Activated CD4-positive, alpha-beta memory T cell treated with anti-CD3 and anti-CD28 coated beads, Interleukin-2, amount 10 ng/mL, durations not matched to agents 7 days and 5 days (primary cell): ENCODE data around the gene TNNC1. TPM values are rescaled to one million over a fixed set of nuclear protein-coding genes. Genes with fewer than 3 reads are reported as not detected.

ENCODE experiments used
- CTCF ChIA-PET: fragments of 350-600 bp; sonication (Branson Sonifier 250); formaldehyde crosslinking; loops from one replicate; lab custom pipeline; 2021; ENCODE audit warnings: antibody characterized with exemption, inconsistent platforms; lab: Charles Lee
- POLR2A ChIA-PET: fragments of 350-600 bp; sonication (Branson Sonifier 250); formaldehyde crosslinking; loops from one replicate; lab custom pipeline; 2021; ENCODE audit warnings: antibody characterized with exemption; lab: Charles Lee
- DNase-seq: peaks from one replicate; pipeline ENCODE4 v3.0.0-alpha.2; 2020
- H3K27ac Mint-ChIP-seq: one replicate; pipeline ENCODE4 v1.8.0; 2021; ENCODE audit warnings: mild to moderate bottlenecking, mixed read lengths
- H3K27me3 Mint-ChIP-seq: one replicate; pipeline ENCODE4 v1.8.0; 2021; ENCODE audit warnings: mixed read lengths
- H3K36me3 Mint-ChIP-seq: one replicate; pipeline ENCODE4 v1.8.0; 2021; ENCODE audit warnings: low read depth, mixed read lengths
- H3K4me1 Mint-ChIP-seq: one replicate; pipeline ENCODE4 v1.8.0; 2021; ENCODE audit warnings: mixed read lengths
- H3K4me3 Mint-ChIP-seq: one replicate; pipeline ENCODE4 v1.8.0; 2021; ENCODE audit warnings: mild to moderate bottlenecking, mixed read lengths
- H3K9me3 Mint-ChIP-seq: one replicate; pipeline ENCODE4 v1.8.0; 2021; ENCODE audit warnings: mixed read lengths
- total RNA-seq, 2 experiments: library from RNA; stranded (reverse); gene quantifications; one replicate each; pipeline ENCODE4 v1.2.3, GENCODE V29; 2021

Gene TNNC1
- total RNA-seq, 2 experiments from 2014 or later, result 2.3 to 2.5 TPM

DNA sequence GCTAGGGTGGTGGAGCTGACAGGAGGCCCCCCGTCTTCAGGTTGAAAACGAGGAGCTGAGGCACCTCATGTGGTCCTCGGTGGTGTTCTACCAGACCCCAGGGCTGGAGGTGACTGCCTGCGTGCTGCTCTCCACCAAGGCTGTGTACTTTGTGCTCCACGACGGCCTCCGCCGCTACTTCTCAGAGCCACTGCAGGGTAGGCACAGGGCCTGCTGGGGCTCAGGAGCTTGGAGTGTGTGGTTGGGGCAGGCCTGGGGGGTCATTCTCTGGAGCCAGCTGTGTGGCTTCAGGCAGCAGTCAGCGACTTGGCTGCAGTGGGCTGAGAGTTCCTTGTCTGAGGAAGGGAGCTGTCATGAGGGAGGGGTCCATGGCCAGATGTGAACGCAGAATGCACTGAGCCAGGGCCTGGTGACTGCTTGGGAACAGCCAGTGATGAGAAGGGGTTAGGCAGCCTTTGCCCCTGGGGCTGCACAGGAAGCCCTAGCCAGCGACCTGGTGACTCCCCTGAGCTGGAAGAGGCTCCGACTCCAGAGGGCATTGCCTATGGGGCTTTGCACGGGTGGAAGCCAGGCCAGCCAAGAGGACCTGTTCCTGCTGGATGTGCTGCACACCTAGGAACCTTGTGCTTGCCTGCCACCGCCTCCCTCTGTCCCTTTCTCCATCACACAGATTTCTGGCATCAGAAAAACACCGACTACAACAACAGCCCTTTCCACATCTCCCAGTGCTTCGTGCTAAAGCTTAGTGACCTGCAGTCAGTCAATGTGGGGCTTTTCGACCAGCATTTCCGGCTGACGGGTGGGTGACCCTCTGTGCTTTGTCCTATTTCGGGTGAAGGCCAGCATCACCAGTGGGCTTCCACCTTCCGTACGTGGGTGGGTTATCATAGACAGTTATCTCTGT lies 36.4 kb upstream of the TNNC1 start:
- no peak for DNase-seq
- Mint-ChIP-seq H3K9me3 (no peaks in the 10 kb centered on the region), H3K4me3 (no peak overlapping the region), H3K36me3 (peaks cover 22% of the 10 kb centered on the region), H3K4me1 (no peaks in the 10 kb centered on the region), H3K27me3 (no peaks in the 10 kb centered on the region), H3K27ac (no peak overlapping the region)
- POLR2A ChIA-PET, result interaction anchor here (1.1 kb wide), 1 partner anchor 10 kb away, joined by 4 read pairs; no protein-coding TSS in a partner anchor
- CTCF ChIA-PET, result no interaction called here

DNA sequence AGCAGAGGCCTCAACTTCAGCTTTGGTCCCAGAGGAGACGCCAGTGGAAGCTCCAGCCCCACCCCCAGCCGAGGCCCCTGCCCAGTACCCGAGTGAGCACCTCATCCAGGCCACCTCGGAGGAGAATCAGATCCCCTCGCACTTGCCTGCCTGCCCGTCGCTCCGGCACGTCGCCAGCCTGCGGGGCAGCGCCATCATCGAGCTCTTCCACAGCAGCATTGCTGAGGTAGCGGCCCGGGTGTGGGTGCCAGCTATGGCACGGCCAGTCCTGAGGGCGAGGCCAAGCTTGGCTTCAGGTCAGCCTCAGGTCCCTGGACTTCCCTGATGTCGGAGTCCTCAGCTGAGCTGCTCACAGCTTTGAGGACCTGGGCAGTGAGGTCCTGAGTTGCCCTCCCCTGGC lies 35.6 kb upstream of the TNNC1 start:
- no peak overlapping the region for H3K27ac Mint-ChIP-seq
- H3K9me3 Mint-ChIP-seq, result no peaks in the 10 kb centered on the region
- no peak overlapping the region for H3K4me3 Mint-ChIP-seq
- H3K4me1 Mint-ChIP-seq, result no peaks in the 10 kb centered on the region
- CTCF ChIA-PET, result no interaction called here
- POLR2A ChIA-PET, result no interaction called here
- peaks cover 22% of the 10 kb centered on the region for H3K36me3 Mint-ChIP-seq
- DNase-seq, result no peak
- no peaks in the 10 kb centered on the region for H3K27me3 Mint-ChIP-seq

DNA sequence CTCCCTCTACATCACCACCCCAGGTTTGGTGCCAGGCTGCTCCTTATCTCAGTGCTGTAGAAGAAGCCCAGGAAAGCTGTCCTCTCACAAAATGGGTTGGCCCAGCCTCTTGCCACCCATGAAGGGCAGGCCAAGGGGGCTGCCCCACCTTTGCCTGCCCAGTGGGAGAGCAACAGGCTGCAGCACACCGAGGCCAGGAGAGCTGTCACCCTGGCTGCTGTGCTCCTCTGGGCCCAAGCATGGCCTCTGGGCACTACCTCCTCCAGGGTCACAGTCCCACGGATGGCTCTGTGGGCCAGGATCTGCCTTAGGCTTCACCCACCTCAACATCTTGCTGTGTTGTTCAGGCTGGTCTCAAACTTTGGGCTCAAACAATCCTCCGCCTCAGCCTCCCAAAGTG lies 34.9 kb upstream of the TNNC1 start:
- Mint-ChIP-seq H3K9me3 (no peaks in the 10 kb centered on the region), H3K4me3 (no peak overlapping the region), H3K36me3 (peaks cover 22% of the 10 kb centered on the region), H3K4me1 (no peaks in the 10 kb centered on the region), H3K27me3 (no peaks in the 10 kb centered on the region), H3K27ac (no peak overlapping the region)
- CTCF ChIA-PET, result no interaction called here
- POLR2A ChIA-PET, result no interaction called here
- no peak for DNase-seq

DNA sequence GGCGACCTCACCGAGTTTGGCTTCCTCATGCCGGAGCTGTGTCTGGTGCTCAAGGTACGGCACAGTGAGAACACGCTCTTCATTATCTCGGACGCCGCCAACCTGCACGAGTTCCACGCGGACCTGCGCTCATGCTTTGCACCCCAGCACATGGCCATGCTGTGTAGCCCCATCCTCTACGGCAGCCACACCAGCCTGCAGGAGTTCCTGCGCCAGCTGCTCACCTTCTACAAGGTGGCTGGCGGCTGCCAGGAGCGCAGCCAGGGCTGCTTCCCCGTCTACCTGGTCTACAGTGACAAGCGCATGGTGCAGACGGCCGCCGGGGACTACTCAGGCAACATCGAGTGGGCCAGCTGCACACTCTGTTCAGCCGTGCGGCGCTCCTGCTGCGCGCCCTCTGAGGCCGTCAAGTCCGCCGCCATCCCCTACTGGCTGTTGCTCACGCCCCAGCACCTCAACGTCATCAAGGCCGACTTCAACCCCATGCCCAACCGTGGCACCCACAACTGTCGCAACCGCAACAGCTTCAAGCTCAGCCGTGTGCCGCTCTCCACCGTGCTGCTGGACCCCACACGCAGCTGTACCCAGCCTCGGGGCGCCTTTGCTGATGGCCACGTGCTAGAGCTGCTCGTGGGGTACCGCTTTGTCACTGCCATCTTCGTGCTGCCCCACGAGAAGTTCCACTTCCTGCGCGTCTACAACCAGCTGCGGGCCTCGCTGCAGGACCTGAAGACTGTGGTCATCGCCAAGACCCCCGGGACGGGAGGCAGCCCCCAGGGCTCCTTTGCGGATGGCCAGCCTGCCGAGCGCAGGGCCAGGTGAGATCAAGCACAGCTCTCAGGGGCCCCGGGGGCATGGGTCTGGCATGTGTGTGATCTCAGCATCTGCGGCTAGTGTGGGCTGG lies 34.2 kb upstream of the TNNC1 start:
- H3K4me1 Mint-ChIP-seq, result no peaks in the 10 kb centered on the region
- no peak overlapping the region for H3K27ac Mint-ChIP-seq
- ChIA-PET POLR2A (no interaction called here), CTCF (no interaction called here)
- DNase-seq, result no peak
- H3K27me3 Mint-ChIP-seq, result no peaks in the 10 kb centered on the region
- H3K9me3 Mint-ChIP-seq, result no peaks in the 10 kb centered on the region
- peaks cover 22% of the 10 kb centered on the region for H3K36me3 Mint-ChIP-seq
- H3K4me3 Mint-ChIP-seq, result no peak overlapping the region

DNA sequence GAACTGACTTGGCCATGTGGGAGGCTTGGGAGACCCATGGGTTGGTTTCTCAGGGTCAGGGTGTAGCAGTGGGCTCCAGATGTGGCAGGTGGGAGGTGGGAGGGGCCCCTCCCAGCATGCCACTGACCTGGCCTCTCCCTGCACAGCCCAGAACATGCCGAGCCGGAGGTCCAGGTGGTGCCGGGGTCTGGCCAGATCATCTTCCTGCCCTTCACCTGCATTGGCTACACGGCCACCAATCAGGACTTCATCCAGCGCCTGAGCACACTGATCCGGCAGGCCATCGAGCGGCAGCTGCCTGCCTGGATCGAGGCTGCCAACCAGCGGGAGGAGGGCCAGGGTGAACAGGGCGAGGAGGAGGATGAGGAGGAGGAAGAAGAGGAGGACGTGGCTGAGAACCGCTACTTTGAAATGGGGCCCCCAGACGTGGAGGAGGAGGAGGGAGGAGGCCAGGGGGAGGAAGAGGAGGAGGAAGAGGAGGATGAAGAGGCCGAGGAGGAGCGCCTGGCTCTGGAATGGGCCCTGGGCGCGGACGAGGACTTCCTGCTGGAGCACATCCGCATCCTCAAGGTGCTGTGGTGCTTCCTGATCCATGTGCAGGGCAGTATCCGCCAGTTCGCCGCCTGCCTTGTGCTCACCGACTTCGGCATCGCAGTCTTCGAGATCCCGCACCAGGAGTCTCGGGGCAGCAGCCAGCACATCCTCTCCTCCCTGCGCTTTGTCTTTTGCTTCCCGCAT lies 33.4 kb upstream of the TNNC1 start:
- H3K4me1 Mint-ChIP-seq, result no peaks in the 10 kb centered on the region
- H3K27ac Mint-ChIP-seq, result no peak overlapping the region

DNA sequence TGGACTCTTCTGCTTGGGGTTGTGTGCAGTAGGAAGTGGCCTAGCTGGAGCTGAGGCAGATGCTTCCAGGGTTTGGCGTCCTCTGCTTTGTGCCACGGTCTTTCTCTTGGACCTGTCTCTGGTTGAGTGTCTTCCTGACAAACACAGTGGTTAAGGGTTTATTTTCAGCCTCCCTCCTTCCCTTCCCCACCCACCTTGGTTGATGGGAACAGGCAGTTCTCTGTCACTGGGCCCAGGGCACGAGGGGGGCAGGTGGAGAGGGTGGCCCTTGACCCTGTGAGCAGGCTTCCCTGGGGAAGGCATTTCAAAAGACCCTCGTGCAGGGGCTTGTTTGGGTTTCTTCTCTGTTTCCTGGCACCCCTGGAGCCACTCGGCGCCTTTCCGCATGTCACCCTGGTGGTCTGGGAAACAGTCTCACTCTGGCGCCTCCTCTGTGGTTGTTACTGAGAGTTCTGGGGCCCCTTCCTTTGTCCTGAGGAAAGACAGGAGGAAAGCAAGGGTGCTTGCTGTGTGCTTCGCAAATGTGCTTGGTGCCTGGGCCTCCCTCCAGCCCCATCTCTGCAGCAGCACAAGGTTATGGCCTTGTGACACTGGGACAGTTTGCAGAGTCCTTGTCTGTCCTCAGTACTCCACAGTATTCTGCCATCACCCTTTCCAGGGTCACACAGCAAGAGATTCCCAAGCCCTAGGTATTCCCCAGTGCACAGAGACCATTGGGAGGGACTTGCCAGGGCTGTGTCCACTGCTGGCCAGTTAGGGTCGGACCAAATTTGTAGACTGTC lies 31.0 kb upstream of the TNNC1 start:
- no peaks in the 10 kb centered on the region for H3K4me1 Mint-ChIP-seq
- no peak overlapping the region for H3K4me3 Mint-ChIP-seq
- ChIA-PET POLR2A (no interaction called here), CTCF (no interaction called here)
- no peaks in the 10 kb centered on the region for H3K27me3 Mint-ChIP-seq
- peaks cover 25% of the 10 kb centered on the region for H3K36me3 Mint-ChIP-seq
- no peaks in the 10 kb centered on the region for H3K9me3 Mint-ChIP-seq
- no peak overlapping the region for H3K27ac Mint-ChIP-seq
- no peak for DNase-seq

More for the DNA sequence above, 33.4 kb upstream of the TNNC1 start:
- Mint-ChIP-seq H3K4me3 (no peak overlapping the region), H3K9me3 (no peaks in the 10 kb centered on the region), H3K27me3 (no peaks in the 10 kb centered on the region), H3K36me3 (peaks cover 16% of the 10 kb centered on the region)
- no peak for DNase-seq
- ChIA-PET POLR2A (no interaction called here), CTCF (no interaction called here)

DNA sequence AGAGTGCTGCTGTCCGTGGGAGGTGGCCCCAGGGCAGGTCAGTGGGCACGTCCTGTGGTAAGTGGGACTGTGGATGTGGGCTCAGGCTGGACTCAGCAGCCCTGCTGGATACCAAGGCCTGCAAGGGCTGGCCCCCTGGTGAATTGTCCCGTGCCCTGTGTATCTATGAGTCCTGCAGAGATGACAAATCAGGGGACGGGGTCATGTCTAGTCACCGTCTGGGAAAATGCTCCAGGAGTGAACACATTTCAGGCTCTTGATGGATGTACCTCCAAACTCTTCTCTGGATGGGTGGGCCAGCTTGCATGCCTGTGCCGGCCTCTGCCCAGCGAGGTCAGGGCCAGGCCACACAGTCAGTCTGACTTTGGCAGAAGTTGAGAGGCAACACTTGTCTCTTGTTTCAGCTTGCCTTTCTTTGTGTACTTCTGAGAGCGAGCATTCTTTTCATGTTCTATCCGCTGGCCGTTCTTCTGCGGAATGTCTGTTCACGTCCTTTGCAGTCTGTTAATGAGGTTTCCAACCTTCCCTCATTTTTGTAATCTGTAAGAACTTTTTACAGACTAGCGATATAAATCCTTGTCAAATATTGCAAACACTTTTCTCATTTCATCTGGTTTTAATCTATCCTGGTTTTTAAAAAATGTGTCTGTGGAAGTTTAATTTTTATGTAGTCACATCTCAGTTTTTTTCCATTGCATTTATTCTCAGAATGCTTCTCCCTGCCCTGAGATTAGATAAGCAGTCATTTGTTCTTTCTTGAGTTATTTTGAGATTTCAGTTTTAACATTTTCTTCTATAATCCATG lies 29.9 kb upstream of the TNNC1 start:
- H3K4me3 Mint-ChIP-seq, result no peak overlapping the region
- no peaks in the 10 kb centered on the region for H3K9me3 Mint-ChIP-seq
- H3K4me1 Mint-ChIP-seq, result no peaks in the 10 kb centered on the region
- peaks cover 31% of the 10 kb centered on the region for H3K36me3 Mint-ChIP-seq
- DNase-seq, result no peak
- no peaks in the 10 kb centered on the region for H3K27me3 Mint-ChIP-seq
- CTCF ChIA-PET, result no interaction called here
- POLR2A ChIA-PET, result no interaction called here
- no peak overlapping the region for H3K27ac Mint-ChIP-seq

DNA sequence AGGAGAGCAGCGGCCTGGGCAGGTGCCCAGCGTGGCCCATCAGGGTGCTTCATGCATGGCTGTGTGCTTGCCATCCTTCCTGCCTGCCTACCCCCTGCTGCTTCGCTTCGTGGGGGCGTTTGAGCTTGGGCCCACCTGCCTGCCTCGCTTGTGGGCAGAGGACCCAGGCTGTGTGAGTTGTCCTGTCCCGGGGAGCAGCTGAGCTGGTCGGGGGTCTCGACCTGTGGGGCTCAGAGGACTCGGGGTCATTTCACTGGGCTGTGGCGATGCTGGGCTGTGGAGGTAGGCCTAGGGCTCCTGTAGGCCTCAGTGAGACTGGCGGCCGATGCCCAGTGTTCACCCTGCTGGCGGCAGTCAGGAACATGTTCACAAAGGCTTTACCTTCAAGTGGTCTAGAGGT lies 29.2 kb upstream of the TNNC1 start:
- H3K27ac Mint-ChIP-seq, result no peak overlapping the region
- no peak for DNase-seq
- H3K4me1 Mint-ChIP-seq, result no peaks in the 10 kb centered on the region
- POLR2A ChIA-PET, result no interaction called here
- H3K36me3 Mint-ChIP-seq, result peaks cover 36% of the 10 kb centered on the region
- CTCF ChIA-PET, result no interaction called here
- no peak overlapping the region for H3K4me3 Mint-ChIP-seq
- H3K9me3 Mint-ChIP-seq, result no peaks in the 10 kb centered on the region
- H3K27me3 Mint-ChIP-seq, result no peaks in the 10 kb centered on the region

DNA sequence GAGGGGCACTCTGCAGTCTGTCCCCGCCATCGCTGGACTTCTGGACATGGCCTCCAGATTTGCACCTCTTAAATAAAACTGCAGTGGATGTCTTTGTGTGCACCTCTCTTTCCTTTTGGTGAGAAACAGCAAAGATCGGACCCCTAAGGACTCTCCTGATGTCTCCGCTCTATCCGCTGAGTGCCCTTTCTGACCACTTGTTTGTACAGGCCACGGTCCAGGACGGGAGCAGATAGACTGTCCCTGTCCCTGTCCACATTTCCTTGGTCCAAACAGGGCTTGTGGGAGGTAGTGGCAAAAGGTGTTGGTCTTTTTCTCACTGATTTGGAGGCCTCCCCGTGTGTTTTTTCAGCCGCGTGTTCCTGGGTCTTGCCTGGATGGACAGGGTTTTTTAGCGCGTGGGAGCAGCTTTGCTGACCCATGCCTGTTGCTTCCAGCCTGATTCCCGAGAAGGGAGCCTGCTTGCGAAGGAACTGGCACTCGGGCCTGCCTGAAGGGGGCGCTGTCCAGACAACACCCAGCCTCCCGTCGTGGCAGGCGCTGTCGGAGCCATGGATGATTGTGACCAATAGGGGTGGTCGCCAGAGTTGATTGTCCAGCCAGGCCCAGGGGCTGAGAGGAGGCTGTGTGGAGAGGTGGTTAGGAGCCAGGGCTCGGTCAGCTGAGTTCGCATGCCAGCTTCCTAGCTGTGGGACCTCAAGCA lies 28.1 kb upstream of the TNNC1 start:
- Mint-ChIP-seq H3K36me3 (peaks cover 39% of the 10 kb centered on the region), H3K9me3 (no peaks in the 10 kb centered on the region), H3K27me3 (no peaks in the 10 kb centered on the region), H3K4me1 (no peaks in the 10 kb centered on the region), H3K4me3 (no peak overlapping the region), H3K27ac (no peak overlapping the region)
- ChIA-PET POLR2A (no interaction called here), CTCF (interaction anchor here (1.0 kb wide), 1 partner anchor 25 kb away, joined by 3 read pairs; no protein-coding TSS in a partner anchor)
- DNase-seq, result no peak

DNA sequence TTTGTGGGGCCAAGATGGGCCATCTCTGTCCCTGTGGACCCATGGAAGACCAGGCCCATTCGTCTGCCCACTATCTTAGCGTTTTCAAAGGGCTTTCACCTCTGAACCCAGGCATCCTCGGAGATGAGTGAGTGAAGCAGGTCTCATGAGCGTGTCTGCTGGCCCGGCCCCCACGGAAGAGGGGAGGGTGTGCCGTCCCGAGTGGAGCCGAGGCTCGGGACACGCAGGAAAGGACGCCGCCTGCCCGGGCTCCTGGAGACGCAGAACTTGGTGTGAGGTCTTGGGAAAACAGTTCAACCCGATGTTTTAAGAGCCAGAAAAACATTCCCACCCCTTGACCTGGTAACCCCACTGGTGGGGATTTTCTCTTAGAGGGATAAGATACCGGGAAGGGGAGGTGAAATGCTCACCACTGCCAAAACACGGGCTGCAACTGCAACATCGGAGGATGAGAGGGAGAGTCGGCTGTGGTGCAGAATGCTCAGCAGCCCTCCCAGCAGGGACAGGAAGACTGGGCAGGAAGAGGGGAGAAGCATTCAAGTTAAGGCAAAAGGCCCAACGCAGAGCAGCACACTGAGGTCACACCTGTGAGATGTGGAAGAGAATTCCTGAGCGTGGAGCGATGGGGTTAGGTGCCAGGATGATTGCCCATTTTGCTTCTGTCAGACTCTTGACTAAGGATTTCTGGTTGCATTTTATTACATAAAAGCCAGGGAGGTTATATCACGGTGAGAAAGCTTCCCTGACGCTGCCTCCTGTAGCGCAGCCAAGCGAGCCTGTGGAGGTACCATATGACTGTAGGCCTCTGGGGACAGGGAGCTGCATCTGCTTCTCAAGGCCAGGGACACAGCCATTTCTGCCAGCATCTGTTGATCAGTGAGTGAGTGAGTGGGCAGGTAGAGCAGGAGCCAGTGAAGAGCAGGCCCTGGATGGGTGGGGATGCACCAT lies 27.2 kb upstream of the TNNC1 start:
- no peak overlapping the region for H3K27ac Mint-ChIP-seq
- H3K4me3 Mint-ChIP-seq, result no peak overlapping the region
- H3K4me1 Mint-ChIP-seq, result no peaks in the 10 kb centered on the region
- ChIA-PET POLR2A (no interaction called here), CTCF (interaction anchor here (1.0 kb wide), 1 partner anchor 24 kb away, joined by 3 read pairs; no protein-coding TSS in a partner anchor)
- no peak for DNase-seq
- no peaks in the 10 kb centered on the region for H3K27me3 Mint-ChIP-seq
- peaks cover 43% of the 10 kb centered on the region for H3K36me3 Mint-ChIP-seq
- no peaks in the 10 kb centered on the region for H3K9me3 Mint-ChIP-seq
